ENCODE measurements around the gene BICD2. TPM values are rescaled to one million over a fixed set of nuclear protein-coding genes. Genes with fewer than 3 reads are reported as not detected.
A peak's percentile ranks its signal among the peaks of the same experiment; 100 is the strongest.

BICD2 gene
- total and polyA plus RNA-seq, 7 donors: 21.6 to 44.4 (median 28.7) TPM

DNA sequence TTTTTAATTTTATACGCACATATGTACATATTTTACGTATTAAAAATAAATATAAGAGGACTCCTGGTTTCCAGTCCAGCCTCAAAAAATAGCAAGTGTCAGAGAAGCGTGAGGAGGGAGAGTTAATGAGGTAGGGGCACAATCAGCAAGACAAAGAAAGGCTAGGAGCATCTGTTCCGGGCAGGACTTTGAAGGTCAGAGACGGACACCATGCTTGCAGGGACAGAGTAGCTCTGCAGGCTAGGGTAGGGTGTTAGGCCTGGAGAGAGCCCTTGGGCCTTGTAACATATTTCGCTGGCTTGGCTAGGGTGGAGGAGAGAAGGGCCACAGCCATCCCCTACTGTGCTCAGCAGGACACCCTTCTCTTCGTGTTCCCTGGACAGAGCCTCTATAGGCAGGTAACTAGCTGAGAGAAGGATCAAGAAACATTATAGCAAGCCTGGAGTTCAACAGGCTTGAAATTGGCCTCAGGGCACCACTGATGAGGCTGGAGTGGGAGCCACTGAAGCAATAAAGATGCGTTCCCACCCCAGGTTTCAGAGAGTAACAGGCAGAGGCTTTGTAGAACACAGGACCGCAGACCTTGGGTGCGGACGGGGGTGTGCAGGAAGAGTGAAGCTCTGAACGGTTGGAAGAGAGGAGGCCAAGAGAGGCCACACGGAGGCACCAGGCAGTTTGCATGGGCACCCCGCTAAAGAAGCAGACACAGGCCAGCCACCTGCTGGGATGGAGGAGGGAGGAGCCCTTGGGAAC is 85.0 kb downstream of the BICD2 start:
- no peaks in the 10 kb centered on the region for H3K4me1 ChIP-seq
- no peaks in the 10 kb centered on the region for H3K36me3 ChIP-seq (ENCODE audit: insufficient read depth in 1 of 2, low read depth in 1 of 2)
- H3K27ac ChIP-seq: no peak overlapping the region
- H3K4me3 ChIP-seq: no peak overlapping the region
- no peak for ATAC-seq
- WGBS, 3 donors: 71 to 76% (median 75%) methylated on average over 14 of the region's 14 CpGs
- DNase-seq: no peak
- H3K27me3 ChIP-seq (ENCODE audit: insufficient read depth in 3 of 3, low read length in 2 of 3): no peaks in the 10 kb centered on the region
- intact Hi-C loops (cut with DNase I): no loop called here
- no peak for TF ChIP-seq CTCF (IDR thresholded peaks at IDR 0.05)
- no peaks in the 10 kb centered on the region for H3K9me3 ChIP-seq

DNA sequence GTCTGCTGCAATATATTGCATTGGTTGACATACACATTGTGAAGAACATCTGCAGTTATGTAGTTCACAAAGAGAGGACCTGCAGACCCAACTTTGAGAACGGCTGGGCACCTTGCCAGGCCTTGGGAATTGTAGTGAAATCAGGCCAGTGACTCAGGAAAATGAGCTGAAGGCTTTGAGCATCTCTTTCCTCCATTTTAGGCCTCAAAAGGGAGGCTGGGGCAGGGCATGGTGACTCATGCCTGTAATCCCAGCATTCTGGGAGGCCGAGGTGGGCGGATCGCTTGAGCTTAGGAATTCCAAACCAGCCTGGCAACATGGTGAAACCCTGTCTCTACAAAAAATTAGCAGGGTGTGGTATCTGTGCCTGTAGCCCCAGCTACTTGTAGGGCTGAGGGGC is 93.3 kb downstream of the BICD2 start:
- Histone ChIP-seq H3K9me3 (no peaks in the 10 kb centered on the region), H3K27me3 (ENCODE audit: insufficient read depth in 3 of 3, low read length in 2 of 3) (no peaks in the 10 kb centered on the region), H3K36me3 (ENCODE audit: insufficient read depth in 1 of 2, low read depth in 1 of 2) (peaks cover 0 to 9% of the 10 kb centered on the region in 2 donors), H3K4me1 (peaks cover 27% of the 10 kb centered on the region), H3K4me3 (peak overlapping the region; percentile 99), H3K27ac (peak overlapping the region; percentile 97)
- no peak for TF ChIP-seq CTCF (IDR thresholded peaks at IDR 0.05)
- intact Hi-C loops (cut with DNase I): loop anchor here (2.0 kb wide), 2 partner anchors 93 to 95 kb away; partner anchors contain the start of gene BICD2 (in 1 of the 2)
- 72 to 78% (median 74%) methylated on average over 4 of the region's 4 CpGs for WGBS, 3 donors
- ATAC-seq (no peak), DNase-seq (peak in 1 of 2 donors; percentile 66)

GRCh38 chr9:92669890-92670708 is 94.5 kb downstream of the BICD2 start, which contains the start of gene IPPK:
Gene IPPK, minus strand, starts transcription at chr9:92670131. Its CDS starts 143 bp downstream, at chr9:92669988.
- no peak for TF ChIP-seq CTCF (IDR thresholded peaks at IDR 0.05)
- 0 to 1% (median 0%) methylated on average over 60 to 75 of the region's 75 CpGs for WGBS, 3 donors
- intact Hi-C loops (cut with DNase I): loop anchor here (2.0 kb wide), 2 partner anchors 95 to 97 kb away; partner anchors contain the start of gene BICD2 (in 1 of the 2)
- DNase-seq (peak; percentile 99), ATAC-seq (peak; percentile 97 to 98 (median 97))
- H3K36me3 ChIP-seq (ENCODE audit: insufficient read depth in 1 of 2, low read depth in 1 of 2): peaks cover 0 to 14% of the 10 kb centered on the region in 2 donors
- no peaks in the 10 kb centered on the region for H3K27me3 ChIP-seq (ENCODE audit: insufficient read depth in 3 of 3, low read length in 2 of 3)
- peak within 1 kb of the TSS; percentile 97 for H3K27ac ChIP-seq
- peaks cover 27% of the 10 kb centered on the region for H3K4me1 ChIP-seq
- H3K4me3 ChIP-seq: peak within 1 kb of the TSS; percentile 99
- no peaks in the 10 kb centered on the region for H3K9me3 ChIP-seq

DNA sequence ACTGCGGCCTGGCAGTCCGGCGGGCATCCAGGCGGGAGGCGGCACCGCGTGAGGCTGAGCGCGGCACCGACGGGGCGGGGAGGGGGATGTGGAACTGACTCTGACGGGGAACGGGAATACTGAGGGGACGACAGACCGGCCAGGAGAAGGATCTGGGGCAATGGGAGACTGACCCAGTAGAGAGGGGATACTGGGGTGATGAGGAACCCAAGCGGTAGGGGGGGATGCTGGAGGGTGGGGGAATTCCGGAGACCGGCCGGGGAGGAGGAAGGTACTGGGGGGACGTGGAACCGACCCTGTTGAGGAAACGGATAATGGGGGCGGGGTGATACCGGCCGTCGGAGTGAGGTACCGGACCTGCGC is 95.1 kb downstream of the BICD2 start:
- 0 to 1% (median 0%) methylated on average over 22 to 29 of the region's 29 CpGs for WGBS, 3 donors
- Histone ChIP-seq H3K4me1 (peaks cover 27% of the 10 kb centered on the region), H3K27ac (peak overlapping the region; percentile 97), H3K4me3 (peak overlapping the region; percentile 99), H3K36me3 (ENCODE audit: insufficient read depth in 1 of 2, low read depth in 1 of 2) (peaks cover 0 to 14% of the 10 kb centered on the region in 2 donors), H3K9me3 (no peaks in the 10 kb centered on the region), H3K27me3 (ENCODE audit: insufficient read depth in 3 of 3, low read length in 2 of 3) (no peaks in the 10 kb centered on the region)
- TF ChIP-seq CTCF (IDR thresholded peaks at IDR 0.05): no peak
- ATAC-seq (peak; percentile 11 to 33 (median 24)), DNase-seq (peak in 1 of 2 donors; percentile 35)
- intact Hi-C loops (cut with DNase I): no loop called here

Data from psoas muscle (tissue), 8 donors.